Measurements from ENCODE around the gene TRAPPC14.

DNA sequence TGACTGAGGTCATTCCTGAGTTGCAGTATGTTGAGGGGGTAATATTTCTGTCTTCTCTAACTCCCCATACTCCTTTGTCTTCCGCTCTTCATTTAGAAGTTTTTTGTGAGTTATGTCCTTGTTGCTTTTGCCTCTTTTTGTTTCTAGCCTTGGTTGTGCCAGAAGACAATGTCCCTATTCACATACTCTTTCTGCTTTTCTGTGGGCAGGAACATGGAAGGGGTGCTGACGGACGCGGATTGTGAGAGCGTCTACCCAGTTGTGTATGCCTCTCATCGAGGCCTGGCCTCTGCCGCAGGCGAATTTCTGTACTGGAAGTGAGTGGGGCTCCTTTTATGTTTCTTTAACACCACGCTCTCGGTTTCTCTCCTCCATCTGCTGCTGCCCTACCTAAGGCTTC lies 39.7 kb upstream of the TRAPPC14 start:
- TF ChIP-seq, protein P1, sequence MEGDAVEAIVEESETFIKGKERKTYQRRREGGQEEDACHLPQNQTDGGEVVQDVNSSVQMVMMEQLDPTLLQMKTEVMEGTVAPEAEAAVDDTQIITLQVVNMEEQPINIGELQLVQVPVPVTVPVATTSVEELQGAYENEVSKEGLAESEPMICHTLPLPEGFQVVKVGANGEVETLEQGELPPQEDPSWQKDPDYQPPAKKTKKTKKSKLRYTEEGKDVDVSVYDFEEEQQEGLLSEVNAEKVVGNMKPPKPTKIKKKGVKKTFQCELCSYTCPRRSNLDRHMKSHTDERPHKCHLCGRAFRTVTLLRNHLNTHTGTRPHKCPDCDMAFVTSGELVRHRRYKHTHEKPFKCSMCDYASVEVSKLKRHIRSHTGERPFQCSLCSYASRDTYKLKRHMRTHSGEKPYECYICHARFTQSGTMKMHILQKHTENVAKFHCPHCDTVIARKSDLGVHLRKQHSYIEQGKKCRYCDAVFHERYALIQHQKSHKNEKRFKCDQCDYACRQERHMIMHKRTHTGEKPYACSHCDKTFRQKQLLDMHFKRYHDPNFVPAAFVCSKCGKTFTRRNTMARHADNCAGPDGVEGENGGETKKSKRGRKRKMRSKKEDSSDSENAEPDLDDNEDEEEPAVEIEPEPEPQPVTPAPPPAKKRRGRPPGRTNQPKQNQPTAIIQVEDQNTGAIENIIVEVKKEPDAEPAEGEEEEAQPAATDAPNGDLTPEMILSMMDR (IDR thresholded peaks at IDR 0.05; ENCODE audit: control extremely low read depth in 1 of 3, insufficient read depth in 1 of 3, low read depth in 1 of 3, low read length in 3 of 3), result no peak
- TF ChIP-seq, protein P2, sequence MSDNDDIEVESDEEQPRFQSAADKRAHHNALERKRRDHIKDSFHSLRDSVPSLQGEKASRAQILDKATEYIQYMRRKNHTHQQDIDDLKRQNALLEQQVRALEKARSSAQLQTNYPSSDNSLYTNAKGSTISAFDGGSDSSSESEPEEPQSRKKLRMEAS (IDR thresholded peaks at IDR 0.05), result no peak
- TF ChIP-seq SP4 (IDR thresholded peaks at IDR 0.05; ENCODE audit: low read length) (no peak), TCF12 (IDR thresholded peaks at IDR 0.05; ENCODE audit: low read depth, low read length) (no peak), SIRT6 (IDR thresholded peaks at IDR 0.05; ENCODE audit: low read length) (no peak), SP1 (IDR thresholded peaks at IDR 0.05; ENCODE audit: low read depth, low read length) (no peak), KDM1A (IDR thresholded peaks at IDR 0.05; ENCODE audit: borderline replicate concordance, low read length) (no peak)

Measured in H1 (cell line).